ENCODE data around the gene SERHL2. TPM values are rescaled to one million over a fixed set of nuclear protein-coding genes. Genes with fewer than 3 reads are reported as not detected.
"Not testable (repeated sequence)": the region's sequence is repeated elsewhere in the genome, so short reads cannot be mapped to it uniquely, and the experiment has no call there.

SERHL2 gene
- total RNA-seq, 1 donor from 2014 or later, result 4.4 TPM

DNA sequence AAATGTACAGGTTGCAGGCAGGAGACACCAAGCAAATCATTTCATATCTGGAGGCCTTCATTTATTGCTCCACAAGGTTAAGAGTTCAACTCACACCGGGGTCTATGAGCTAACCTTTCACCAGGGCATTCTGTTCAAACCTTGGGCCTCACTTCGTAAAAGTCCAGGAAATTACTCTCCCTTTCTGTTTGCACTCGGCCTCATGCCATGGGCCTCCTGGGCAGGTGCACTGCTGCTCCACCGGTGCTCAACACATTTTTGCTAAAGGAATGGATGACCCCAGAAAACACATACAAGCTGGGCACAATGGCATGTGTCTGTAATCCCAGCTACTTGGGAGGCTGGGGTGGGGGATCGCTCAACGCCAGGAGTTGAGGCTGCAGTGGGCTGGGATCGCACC is 17.6 kb upstream of the SERHL2 start:
- no peak overlapping the region for H3K27ac ChIP-seq
- H3K4me1 ChIP-seq, result no peaks in the 10 kb centered on the region

DNA sequence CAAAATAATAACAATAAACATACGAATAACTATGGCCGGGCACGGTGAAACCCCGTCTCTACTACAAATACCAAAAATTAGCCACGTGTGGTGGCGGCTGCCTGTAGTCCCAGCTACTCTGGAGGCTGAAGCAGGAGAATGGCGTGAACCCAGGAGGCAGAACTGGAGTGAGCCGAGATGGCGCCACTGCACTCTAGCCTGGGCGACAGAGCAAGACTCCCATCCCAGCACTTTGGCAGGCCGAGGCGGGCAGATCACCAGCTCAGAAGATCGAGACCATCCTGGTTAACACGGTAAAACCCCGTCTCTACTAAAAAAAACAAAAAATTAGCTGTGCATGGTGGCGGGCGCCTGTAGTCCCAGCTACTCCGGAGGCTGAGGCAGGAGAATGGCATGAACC is 17.1 kb upstream of the SERHL2 start:
- H3K4me1 ChIP-seq; intact Hi-C loops (cut with DNase I); DNase-seq (ENCODE audit: extremely low spot score in 2 of 2); H3K9me3 ChIP-seq; H3K27ac ChIP-seq; H3K27me3 ChIP-seq; H3K36me3 ChIP-seq; H3K4me3 ChIP-seq: not testable (repeated sequence)

More for the DNA sequence above, 17.6 kb upstream of the SERHL2 start:
- H3K9me3 ChIP-seq, result no peaks in the 10 kb centered on the region
- TF ChIP-seq POLR2A (IDR thresholded peaks at IDR 0.05) (no peak), POLR2AphosphoS5 (IDR thresholded peaks at IDR 0.05; ENCODE audit: insufficient read depth in 1 of 2, low read depth in 1 of 2) (no peak)
- no peak for DNase-seq (ENCODE audit: extremely low spot score in 2 of 2)
- no peaks in the 10 kb centered on the region for H3K27me3 ChIP-seq
- H3K4me3 ChIP-seq, result no peak overlapping the region
- H3K36me3 ChIP-seq, result no peaks in the 10 kb centered on the region
- intact Hi-C loops (cut with DNase I), result no loop called here

DNA sequence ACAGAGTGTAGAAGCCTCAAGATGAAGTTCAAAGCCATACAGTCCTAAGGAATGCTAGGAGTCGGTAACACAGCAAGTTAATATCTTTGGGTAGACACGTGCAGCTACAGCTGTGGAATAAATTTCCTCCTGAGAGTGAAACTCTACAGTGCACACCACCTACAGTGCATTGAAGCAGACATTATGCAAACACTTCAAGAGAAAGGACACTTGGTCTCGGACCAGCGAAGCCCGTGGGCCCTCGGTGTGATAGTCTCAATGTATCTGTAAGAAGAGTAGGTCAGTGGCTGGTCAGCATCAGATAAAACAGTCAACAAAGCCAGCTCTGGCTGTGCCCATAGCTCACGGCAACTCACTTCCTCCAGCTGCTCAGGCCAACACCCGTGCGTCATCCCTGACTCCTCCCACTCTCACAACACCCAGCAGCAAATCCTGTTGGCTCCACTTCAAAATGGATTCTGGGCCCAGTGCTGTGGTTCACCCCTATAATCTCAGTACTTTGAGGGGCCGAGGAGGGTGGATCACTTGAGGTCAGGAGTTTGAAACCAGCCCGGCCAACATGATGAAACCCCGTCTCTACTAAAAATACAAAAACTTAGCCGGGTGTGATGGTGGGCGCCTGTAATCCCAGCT is 16.4 kb upstream of the SERHL2 start:
- H3K4me1 ChIP-seq; intact Hi-C loops (cut with DNase I); DNase-seq (ENCODE audit: extremely low spot score in 2 of 2); H3K4me3 ChIP-seq; H3K9me3 ChIP-seq; H3K36me3 ChIP-seq; H3K27me3 ChIP-seq: not testable (repeated sequence)
- peak overlapping the region; percentile 55 for H3K27ac ChIP-seq

DNA sequence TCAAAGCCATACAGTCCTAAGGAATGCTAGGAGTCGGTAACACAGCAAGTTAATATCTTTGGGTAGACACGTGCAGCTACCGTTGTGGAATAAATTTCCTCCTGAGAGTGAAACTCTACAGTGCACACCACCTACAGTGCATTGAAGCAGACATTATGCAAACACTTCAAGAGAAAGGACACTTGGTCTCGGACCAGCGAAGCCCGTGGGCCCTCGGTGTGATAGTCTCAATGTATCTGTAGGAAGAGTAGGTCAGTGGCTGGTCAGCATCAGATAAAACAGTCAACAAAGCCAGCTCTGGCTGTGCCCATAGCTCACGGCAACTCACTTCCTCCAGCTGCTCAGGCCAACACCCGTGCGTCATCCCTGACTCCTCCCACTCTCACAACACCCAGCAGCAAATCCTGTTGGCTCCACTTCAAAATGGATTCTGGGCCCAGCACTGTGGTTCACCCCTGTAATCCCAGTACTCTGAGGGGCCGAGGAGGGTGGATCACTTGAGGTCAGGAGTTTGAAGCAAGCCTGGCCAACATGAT is 14.5 kb upstream of the SERHL2 start:
- H3K27me3 ChIP-seq; H3K4me1 ChIP-seq; DNase-seq (ENCODE audit: extremely low spot score in 2 of 2); intact Hi-C loops (cut with DNase I); H3K36me3 ChIP-seq; H3K4me3 ChIP-seq; H3K9me3 ChIP-seq: not testable (repeated sequence)
- H3K27ac ChIP-seq, result peak overlapping the region; percentile 33

DNA sequence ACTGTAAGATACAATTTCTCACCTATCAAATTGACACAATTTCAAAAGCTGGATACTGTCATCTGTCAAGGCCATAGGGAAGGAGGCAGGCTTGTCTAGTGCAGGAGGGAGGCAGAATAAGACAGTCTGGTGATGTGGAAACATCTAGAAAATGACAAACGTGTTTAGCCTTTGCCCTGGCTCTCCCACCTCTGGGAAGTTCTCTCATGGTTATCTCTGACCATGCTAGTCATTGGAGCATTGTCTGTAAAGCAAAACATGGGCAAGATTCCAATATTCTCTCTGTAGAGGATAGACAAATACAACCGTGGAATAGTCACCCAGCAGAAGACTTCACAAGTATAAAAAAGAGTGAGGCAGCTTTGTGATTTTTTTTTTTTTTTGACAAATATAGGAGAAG is 9.1 kb upstream of the SERHL2 start:
- H3K27ac ChIP-seq, result no peak overlapping the region
- TF ChIP-seq POLR2A (IDR thresholded peaks at IDR 0.05) (no peak), POLR2AphosphoS5 (IDR thresholded peaks at IDR 0.05; ENCODE audit: insufficient read depth in 1 of 2, low read depth in 1 of 2) (no peak)

DNA sequence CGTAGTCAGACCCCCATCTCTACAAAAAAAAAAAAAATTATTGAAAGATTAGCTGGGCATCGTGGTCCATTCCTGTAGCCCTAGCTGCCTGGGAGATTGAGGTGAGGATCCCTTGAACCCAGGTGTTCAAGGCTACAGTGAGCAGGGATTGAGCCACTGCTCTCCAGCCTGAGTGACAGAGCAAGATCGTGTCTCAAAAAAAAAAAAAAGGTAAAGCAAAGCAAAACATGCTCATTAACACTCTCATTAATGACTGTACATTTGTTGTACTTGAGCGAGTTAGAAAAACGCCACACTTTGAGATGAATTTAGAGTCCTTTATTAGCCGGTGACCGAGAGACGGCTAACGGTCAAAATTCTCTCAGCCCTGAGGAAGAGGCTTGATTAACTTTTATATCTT is 6.2 kb upstream of the SERHL2 start:
- no peaks in the 10 kb centered on the region for H3K9me3 ChIP-seq
- no peaks in the 10 kb centered on the region for H3K36me3 ChIP-seq
- H3K4me1 ChIP-seq, result no peaks in the 10 kb centered on the region
- no peaks in the 10 kb centered on the region for H3K27me3 ChIP-seq
- intact Hi-C loops (cut with DNase I), result no loop called here
- TF ChIP-seq POLR2A (IDR thresholded peaks at IDR 0.05) (no peak), POLR2AphosphoS5 (IDR thresholded peaks at IDR 0.05; ENCODE audit: insufficient read depth in 1 of 2, low read depth in 1 of 2) (no peak)
- TF ChIP-seq, protein P1, sequence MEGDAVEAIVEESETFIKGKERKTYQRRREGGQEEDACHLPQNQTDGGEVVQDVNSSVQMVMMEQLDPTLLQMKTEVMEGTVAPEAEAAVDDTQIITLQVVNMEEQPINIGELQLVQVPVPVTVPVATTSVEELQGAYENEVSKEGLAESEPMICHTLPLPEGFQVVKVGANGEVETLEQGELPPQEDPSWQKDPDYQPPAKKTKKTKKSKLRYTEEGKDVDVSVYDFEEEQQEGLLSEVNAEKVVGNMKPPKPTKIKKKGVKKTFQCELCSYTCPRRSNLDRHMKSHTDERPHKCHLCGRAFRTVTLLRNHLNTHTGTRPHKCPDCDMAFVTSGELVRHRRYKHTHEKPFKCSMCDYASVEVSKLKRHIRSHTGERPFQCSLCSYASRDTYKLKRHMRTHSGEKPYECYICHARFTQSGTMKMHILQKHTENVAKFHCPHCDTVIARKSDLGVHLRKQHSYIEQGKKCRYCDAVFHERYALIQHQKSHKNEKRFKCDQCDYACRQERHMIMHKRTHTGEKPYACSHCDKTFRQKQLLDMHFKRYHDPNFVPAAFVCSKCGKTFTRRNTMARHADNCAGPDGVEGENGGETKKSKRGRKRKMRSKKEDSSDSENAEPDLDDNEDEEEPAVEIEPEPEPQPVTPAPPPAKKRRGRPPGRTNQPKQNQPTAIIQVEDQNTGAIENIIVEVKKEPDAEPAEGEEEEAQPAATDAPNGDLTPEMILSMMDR (IDR thresholded peaks at IDR 0.05), result no peak
- no peak for DNase-seq (ENCODE audit: extremely low spot score in 2 of 2)
- no peak overlapping the region for H3K4me3 ChIP-seq
- no peak overlapping the region for H3K27ac ChIP-seq

More for the DNA sequence above, 9.1 kb upstream of the SERHL2 start:
- H3K36me3 ChIP-seq, result no peaks in the 10 kb centered on the region
- no peak overlapping the region for H3K4me3 ChIP-seq
- no peaks in the 10 kb centered on the region for H3K4me1 ChIP-seq
- DNase-seq (ENCODE audit: extremely low spot score in 2 of 2), result no peak
- intact Hi-C loops (cut with DNase I), result no loop called here
- H3K9me3 ChIP-seq, result no peaks in the 10 kb centered on the region
- no peaks in the 10 kb centered on the region for H3K27me3 ChIP-seq

DNA sequence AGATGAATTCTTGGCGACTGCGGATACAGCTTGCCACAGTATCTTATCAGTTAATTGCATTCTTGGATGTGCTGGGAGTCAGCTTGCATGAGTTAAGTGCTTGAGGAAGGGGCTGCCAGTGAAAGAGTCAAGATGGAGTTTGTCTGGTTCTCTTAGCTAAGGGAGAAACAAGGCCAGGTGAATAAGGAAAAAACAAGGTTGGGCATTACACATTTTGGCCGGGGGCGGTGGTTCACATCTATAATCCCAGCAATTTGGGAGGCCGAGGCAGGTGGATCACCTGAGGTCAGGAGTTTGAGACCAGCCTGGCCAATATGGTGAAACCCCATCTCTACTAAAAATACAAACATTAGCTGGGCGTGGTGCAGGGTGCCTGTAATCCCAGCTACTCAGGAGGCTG is 5.6 kb upstream of the SERHL2 start:
- intact Hi-C loops (cut with DNase I), result not testable (repeated sequence)

DNA sequence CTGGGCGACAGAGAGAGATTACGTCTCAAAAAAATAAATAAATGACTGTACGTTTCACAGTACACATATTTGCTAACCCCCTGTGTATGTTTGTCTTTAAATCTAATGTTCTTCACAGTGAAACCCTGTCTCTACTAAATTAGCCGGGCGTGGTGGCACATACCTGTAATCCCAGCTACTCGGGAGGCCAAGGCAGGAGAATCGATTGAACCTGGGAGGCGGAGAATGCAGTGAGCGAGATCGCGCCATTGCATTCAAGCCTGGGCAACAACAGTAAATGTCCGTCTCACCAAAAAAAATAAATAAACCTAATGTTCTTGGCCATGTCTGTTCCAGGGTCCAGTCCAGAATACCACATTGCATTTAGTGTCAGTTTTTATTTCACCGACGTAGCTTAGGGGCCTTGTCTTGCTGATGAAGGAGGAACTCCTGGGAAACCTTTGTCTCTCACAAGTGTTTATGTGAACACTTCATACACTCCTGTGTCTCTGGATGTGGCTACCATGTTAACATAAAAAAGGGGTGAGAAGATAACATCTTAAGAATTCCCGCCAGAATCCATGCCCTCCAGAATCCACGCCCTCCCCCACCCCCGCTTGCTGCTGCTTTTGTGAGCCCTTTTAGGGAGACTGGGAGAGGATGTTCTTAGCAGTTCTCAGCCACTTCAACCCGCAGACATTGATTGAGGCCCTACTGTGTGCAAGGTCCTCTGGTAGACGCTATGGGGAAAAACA is 5.0 kb upstream of the SERHL2 start:
- Histone ChIP-seq H3K27ac (no peak overlapping the region), H3K4me1 (peaks cover 7% of the 10 kb centered on the region), H3K36me3 (no peaks in the 10 kb centered on the region), H3K9me3 (no peaks in the 10 kb centered on the region), H3K27me3 (no peaks in the 10 kb centered on the region), H3K4me3 (no peak overlapping the region)
- TF ChIP-seq POLR2AphosphoS5 (IDR thresholded peaks at IDR 0.05; ENCODE audit: insufficient read depth in 1 of 2, low read depth in 1 of 2), result no peak
- TF ChIP-seq POLR2A (IDR thresholded peaks at IDR 0.05), result no peak
- TF ChIP-seq, protein P1 (IDR thresholded peaks at IDR 0.05), result no peak
- intact Hi-C loops (cut with DNase I), result no loop called here
- no peak for DNase-seq (ENCODE audit: extremely low spot score in 2 of 2)

More for the DNA sequence above, 5.6 kb upstream of the SERHL2 start:
- H3K27me3 ChIP-seq; H3K4me1 ChIP-seq; H3K36me3 ChIP-seq; H3K9me3 ChIP-seq; H3K27ac ChIP-seq; H3K4me3 ChIP-seq; DNase-seq (ENCODE audit: extremely low spot score in 2 of 2): not testable (repeated sequence)

All from vagina (tissue), 2 donors.